CD4-positive, alpha-beta T cell (primary cell): ENCODE data around the gene FJX1. TPM values are rescaled to one million over a fixed set of nuclear protein-coding genes. Genes with fewer than 3 reads are reported as not detected.

Source experiments
- ATAC-seq: fragments of 200-7000 bp; cut with Tn5 transposase; one replicate; pipeline ENCODE4 v1.10.0; 2022; ENCODE audit warnings: mild to moderate bottlenecking; ENCODE audit not compliant: poor library complexity
- CTCF ChIA-PET: fragments of 350-600 bp; sonication (Branson Sonifier 250); formaldehyde crosslinking; loops from one replicate; lab custom pipeline; 2021; ENCODE audit warnings: antibody characterized with exemption, inconsistent platforms; lab: Charles Lee
- POLR2A ChIA-PET: fragments of 350-600 bp; sonication (Branson Sonifier 250); formaldehyde crosslinking; loops from one replicate; lab custom pipeline; 2021; ENCODE audit warnings: antibody characterized with exemption, inconsistent platforms; lab: Charles Lee
- DNase-seq, 14 experiments: peaks; one replicate each; pipeline ENCODE4 v3.0.0-alpha.2; 2013 to 2020; ENCODE audit warnings: mixed read lengths in 2 of 14
- H3K27ac ChIP-seq, 2 donors: one replicate each; pipeline versions ENCODE4 v1.5.1 to v1.7.0; 2013; ENCODE audit warnings: low read length in 2 of 2, low read depth in 1 of 2, mild to moderate bottlenecking in 1 of 2
- H3K27me3 ChIP-seq, 2 experiments: 1 replicate in 1 of 2; 2 replicates in 1 of 2; pipeline versions ENCODE4 v1.6.1 to v1.7.0; 2013; ENCODE audit warnings: low read length in 2 of 2, control low read depth in 1 of 2, mild to moderate bottlenecking in 1 of 2, moderate library complexity in 1 of 2; ENCODE audit not compliant: insufficient read depth in 2 of 2, control insufficient read depth in 1 of 2
- H3K36me3 ChIP-seq: one replicate; pipeline ENCODE4 v1.6.1; 2013; ENCODE audit warnings: low read length, control low read depth; ENCODE audit not compliant: insufficient read depth
- H3K4me1 ChIP-seq: one replicate; pipeline ENCODE4 v1.6.1; 2013; ENCODE audit warnings: low read length, control low read depth; ENCODE audit not compliant: insufficient read depth
- H3K4me3 ChIP-seq: one replicate; pipeline ENCODE4 v1.5.1; 2013; ENCODE audit warnings: mild to moderate bottlenecking, low read length, moderate library complexity
- H3K9me3 ChIP-seq, 2 experiments: 1 replicate in 1 of 2; 2 replicates in 1 of 2; pipeline versions ENCODE4 v1.6.1 to v1.7.0; 2013; ENCODE audit warnings: low read length in 2 of 2, mild to moderate bottlenecking in 2 of 2, control low read depth in 1 of 2, moderate library complexity in 1 of 2; ENCODE audit not compliant: control insufficient read depth in 1 of 2, insufficient read depth in 1 of 2
- H3K27ac Mint-ChIP-seq: one replicate; pipeline ENCODE4 v1.8.0; 2020; ENCODE audit warnings: mixed read lengths
- H3K27me3 Mint-ChIP-seq: one replicate; pipeline ENCODE4 v1.8.0; 2021; ENCODE audit warnings: mixed read lengths
- H3K36me3 Mint-ChIP-seq: one replicate; pipeline ENCODE4 v1.8.0; 2021; ENCODE audit warnings: low read depth, mixed read lengths
- H3K4me1 Mint-ChIP-seq: one replicate; pipeline ENCODE4 v1.8.0; 2021; ENCODE audit warnings: low read depth, mixed read lengths
- H3K4me3 Mint-ChIP-seq: one replicate; pipeline ENCODE4 v1.8.0; 2020; ENCODE audit warnings: mild to moderate bottlenecking, mixed read lengths
- H3K9me3 Mint-ChIP-seq: one replicate; pipeline ENCODE4 v1.8.0; 2020; ENCODE audit warnings: mixed read lengths
- CTCF ChIP-seq: fragments of 200-600 bp; IDR thresholded peaks from one replicate; pipeline ENCODE4 v1.8.0; 2022; ENCODE audit warnings: antibody characterized with exemption, mild to moderate bottlenecking
- intact Hi-C, 2 experiments: fragments of 100-400 bp; cut with DNase I in 1 of 2; cut with micrococcal nuclease in 1 of 2; formaldehyde crosslinking; loops; one replicate each; pipeline versions ENCODE4 v1.15.1 to v1.9.0; 2023 to 2025; cut with DNase I, micrococcal nuclease
- total RNA-seq, 174 experiments: library from RNA in 2 of 174; stranded (reverse) in 2 of 174; gene quantifications; one replicate each; pipeline ENCODE4 v1.2.3 and lab custom pipeline; 2021 to 2026

Gene FJX1
- total RNA-seq, 2 experiments from 2014 or later: not detected

DNA sequence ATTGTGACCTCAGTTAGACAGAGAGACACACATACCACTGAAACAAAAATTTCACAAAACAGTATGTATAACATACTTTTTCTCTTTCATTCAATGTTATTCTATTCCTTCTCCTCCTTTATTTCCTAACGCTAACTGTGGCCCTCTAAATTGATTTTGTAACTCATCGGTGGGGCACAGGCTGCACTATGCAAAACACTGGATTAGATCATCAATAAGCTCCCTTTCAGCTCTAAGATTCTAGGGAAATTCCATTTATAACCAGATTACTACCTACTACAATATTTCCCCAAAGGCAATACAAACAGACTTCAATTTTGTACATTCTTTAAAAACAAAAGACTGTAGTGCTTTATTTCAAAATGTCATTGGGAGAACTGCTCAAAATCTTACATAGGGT, 6.1 kb downstream of the FJX1 start:
- Histone ChIP-seq H3K27ac (no peak overlapping the region), H3K4me1 (peaks cover 9% of the 10 kb centered on the region), H3K4me3 (no peak overlapping the region), H3K27me3 (peaks cover 23 to 54% of the 10 kb centered on the region in 2 experiments), H3K9me3 (no peaks in the 10 kb centered on the region), H3K36me3 (no peaks in the 10 kb centered on the region)
- Mint-ChIP-seq H3K4me1 (peaks cover 16% of the 10 kb centered on the region), H3K27me3 (peaks cover 85% of the 10 kb centered on the region), H3K36me3 (no peaks in the 10 kb centered on the region), H3K9me3 (no peaks in the 10 kb centered on the region), H3K4me3 (no peak overlapping the region), H3K27ac (no peak overlapping the region)
- ChIA-PET CTCF (no interaction called here), POLR2A (no interaction called here)
- DNase-seq: no peak
- no peak for TF ChIP-seq CTCF
- intact Hi-C loops: no loop called here
- no peak for ATAC-seq

DNA sequence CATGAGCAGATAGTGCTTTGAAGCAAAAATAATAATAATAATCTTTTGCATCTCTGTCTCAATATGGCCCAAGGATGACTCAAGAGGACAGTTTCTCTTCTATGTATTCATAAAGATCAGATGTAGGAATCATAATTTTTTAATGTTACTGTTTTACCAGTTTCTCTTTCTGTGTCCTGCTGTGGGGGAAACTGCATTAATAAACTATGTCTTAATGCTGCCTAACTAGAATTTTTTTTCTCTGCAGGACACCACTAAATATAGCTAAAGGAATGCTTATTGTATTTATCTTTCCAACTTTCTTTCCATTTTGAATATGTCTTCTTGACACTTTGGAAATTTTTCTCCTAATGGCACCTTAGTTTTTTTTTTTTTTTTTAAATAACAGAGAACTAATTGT, 6.5 kb downstream of the FJX1 start:
- POLR2A ChIA-PET: no interaction called here
- CTCF ChIA-PET: no interaction called here
- ATAC-seq (no peak), DNase-seq (no peak)
- no peak for TF ChIP-seq CTCF
- Histone ChIP-seq H3K27me3 (peaks cover 18 to 54% of the 10 kb centered on the region in 2 experiments), H3K36me3 (no peaks in the 10 kb centered on the region), H3K4me1 (peaks cover 5% of the 10 kb centered on the region), H3K9me3 (no peaks in the 10 kb centered on the region), H3K27ac (no peak overlapping the region), H3K4me3 (no peak overlapping the region)
- Mint-ChIP-seq H3K36me3 (no peaks in the 10 kb centered on the region), H3K9me3 (no peaks in the 10 kb centered on the region), H3K27ac (no peak overlapping the region), H3K27me3 (peaks cover 89% of the 10 kb centered on the region), H3K4me3 (no peak overlapping the region), H3K4me1 (peaks cover 14% of the 10 kb centered on the region)
- intact Hi-C loops: no loop called here

DNA sequence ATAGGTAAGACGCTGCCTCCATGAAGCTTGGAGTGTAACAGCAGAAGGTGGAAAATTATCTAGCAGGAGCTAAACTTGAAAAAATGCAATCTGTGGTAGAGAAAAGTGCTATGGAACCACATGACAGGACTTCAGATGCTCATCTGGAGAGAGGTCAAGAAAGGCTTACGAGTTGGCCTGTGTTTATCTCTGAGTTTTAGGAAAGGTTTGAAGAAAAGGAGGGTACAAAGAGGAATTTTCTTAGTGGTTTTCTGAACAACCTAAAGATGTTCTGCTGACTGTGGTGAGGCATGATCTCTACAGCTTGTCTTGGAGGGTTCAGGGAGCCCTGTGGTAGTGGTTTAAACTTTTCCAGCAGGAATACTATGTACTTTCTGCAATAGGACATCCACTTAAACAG, 8.2 kb downstream of the FJX1 start:
- ChIA-PET CTCF (no interaction called here), POLR2A (no interaction called here)
- intact Hi-C loops: no loop called here
- ATAC-seq: no peak
- Histone ChIP-seq H3K27ac (no peak overlapping the region), H3K9me3 (no peaks in the 10 kb centered on the region), H3K27me3 (peaks cover 9 to 49% of the 10 kb centered on the region in 2 experiments), H3K4me3 (no peak overlapping the region), H3K36me3 (no peaks in the 10 kb centered on the region), H3K4me1 (no peaks in the 10 kb centered on the region)
- H3K36me3 Mint-ChIP-seq: no peaks in the 10 kb centered on the region
- peaks cover 85% of the 10 kb centered on the region for H3K27me3 Mint-ChIP-seq
- no peaks in the 10 kb centered on the region for H3K9me3 Mint-ChIP-seq
- H3K27ac Mint-ChIP-seq: no peak overlapping the region
- H3K4me3 Mint-ChIP-seq: no peak overlapping the region
- no peaks in the 10 kb centered on the region for H3K4me1 Mint-ChIP-seq
- no peak for TF ChIP-seq CTCF
- DNase-seq: no peak
